Right ventricle myocardium inferior (tissue), 1 donor: ENCODE results near the gene MYOCD. TPM values are rescaled to one million over a fixed set of nuclear protein-coding genes. Genes with fewer than 3 reads are reported as not detected.

Source experiments
- ATAC-seq: fragments of 200-7000 bp; cut with Tn5 transposase; one replicate; pipeline ENCODE4 v1.9.1; 2020; ENCODE audit warnings: mild to moderate bottlenecking, moderate library complexity
- DNase-seq: peaks from one replicate; pipeline ENCODE4 v3.0.0; 2021; ENCODE audit errors: missing footprints
- intact Hi-C: fragments of 100-400 bp; cut with DNase I; formaldehyde crosslinking; loops from one replicate; pipeline ENCODE4 v1.11.0; 2022
- total RNA-seq: library from RNA; stranded (reverse); fragmentation: NEBNext Ultra II Directional; extraction: Animal tissue kit (Norgen Biotek cat#: 25700); gene quantifications from one replicate; pipeline ENCODE4 v1.2.1, GENCODE V29; 2021
- donor health status: DM: no; HTN: yes; CAD: no; lungs with severe emphysema.

Gene MYOCD
- total RNA-seq, 1 donor from 2014 or later, result 37.6 TPM

DNA sequence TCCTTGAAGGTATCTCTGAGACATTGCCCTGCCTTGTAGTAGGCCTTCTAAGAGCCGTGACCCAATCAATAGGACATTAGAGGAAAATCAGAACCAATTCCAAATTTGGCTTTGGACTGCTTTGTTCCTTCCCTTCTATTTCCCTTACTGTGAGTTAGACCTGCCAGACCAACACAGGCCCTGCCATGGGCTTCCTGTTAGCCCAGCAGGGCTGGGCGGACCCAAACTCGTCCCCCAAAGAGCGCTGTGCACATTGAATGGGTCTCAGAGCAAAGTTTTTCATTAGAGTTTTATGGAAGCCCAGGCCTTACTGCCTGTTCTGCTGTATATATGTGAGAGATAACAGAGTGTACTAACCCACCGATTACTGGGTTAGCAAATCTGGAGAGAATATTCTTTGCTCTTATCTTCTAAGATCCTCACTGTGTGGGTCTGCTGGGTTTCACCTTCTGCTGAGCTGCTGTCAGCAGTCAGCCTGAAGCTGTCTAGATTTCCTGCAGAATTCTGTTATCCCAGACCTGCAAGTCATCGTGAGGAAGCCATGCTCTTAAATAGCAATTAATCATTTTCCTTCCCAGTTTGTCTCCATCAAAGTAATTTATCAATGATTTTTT is 129.3 kb downstream of the MYOCD start:
- no peak for ATAC-seq
- DNase-seq, result no peak
- intact Hi-C loops, result no loop called here

DNA sequence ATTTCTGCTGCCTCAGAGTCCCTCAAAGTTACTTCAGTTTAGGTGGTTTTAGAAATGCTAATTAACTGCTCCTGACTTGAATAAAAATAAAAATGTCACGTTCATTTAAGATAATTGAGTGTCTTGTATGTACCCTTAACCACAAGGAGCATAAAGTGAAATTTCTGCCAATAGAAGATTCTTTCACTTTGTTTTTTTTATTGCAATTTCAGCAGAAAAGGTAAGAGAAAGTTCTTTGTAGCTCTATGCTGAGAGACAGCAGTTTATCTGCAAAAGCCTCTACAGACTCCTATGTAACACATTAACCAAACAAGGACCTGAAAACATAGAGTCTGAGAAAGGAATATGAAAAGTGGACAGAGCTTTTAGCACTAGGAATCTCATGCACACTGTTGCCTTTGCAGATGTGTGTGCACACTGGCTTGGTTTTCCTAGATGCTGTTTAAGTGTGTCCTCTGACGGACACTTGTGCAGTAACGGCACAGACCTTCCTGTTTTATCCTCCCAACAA is 135.2 kb downstream of the MYOCD start:
- ATAC-seq (no peak), DNase-seq (no peak)
- intact Hi-C loops, result no loop called here

DNA sequence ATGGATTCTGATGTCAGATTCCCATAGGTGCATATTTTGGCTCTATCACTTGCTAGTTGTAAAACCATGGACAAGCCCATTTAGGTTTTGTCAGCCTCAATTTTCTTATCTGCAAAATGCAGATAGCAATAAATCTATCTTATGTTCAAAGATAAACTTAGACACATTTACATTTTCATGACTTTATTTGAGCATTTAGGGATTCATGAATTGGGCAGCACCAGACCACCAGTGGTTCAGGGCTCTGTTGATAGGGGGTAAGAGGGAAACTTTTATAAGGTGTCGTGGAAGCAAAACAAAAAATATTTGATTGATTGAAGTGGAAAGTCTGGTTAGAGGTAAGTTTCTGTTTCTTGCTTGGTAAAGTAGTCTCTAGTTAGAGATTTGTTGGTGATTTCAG is 140.9 kb downstream of the MYOCD start:
- no peak for DNase-seq
- intact Hi-C loops, result no loop called here
- no peak for ATAC-seq

GRCh38 chr17:12808723-12809122 is 143.0 kb downstream of the MYOCD start:
- DNase-seq (no peak), ATAC-seq (no peak)
- intact Hi-C loops, result no loop called here

GRCh38 chr17:12812877-12813276 is 147.2 kb downstream of the MYOCD start:
- no peak for ATAC-seq
- intact Hi-C loops, result no loop called here
- no peak for DNase-seq

DNA sequence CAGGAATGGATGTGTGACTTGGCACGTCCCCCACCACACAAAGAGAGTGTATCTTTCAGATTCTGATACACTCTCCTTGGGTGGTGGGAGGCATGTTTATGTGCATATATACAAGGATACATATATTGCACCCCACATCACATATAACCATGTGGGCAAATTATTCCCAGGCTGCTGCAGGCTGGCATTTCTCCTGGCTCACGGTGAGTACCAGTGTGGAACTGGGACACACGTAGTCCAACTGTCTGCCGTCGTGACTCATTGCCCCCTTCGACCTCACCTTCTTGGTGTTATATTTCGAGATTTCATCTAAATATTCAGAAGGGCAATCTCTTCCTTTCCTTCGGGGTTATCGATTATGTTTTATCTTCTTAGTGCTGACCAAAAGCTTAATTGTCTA is 148.0 kb downstream of the MYOCD start:
- ATAC-seq (no peak), DNase-seq (no peak)
- intact Hi-C loops, result no loop called here

- ATAC-seq (no peak), DNase-seq (no peak)
- intact Hi-C loops, result no loop called here
Measured at GRCh38 chr17:12814718-12815117, 149.0 kb downstream of the MYOCD start.

DNA sequence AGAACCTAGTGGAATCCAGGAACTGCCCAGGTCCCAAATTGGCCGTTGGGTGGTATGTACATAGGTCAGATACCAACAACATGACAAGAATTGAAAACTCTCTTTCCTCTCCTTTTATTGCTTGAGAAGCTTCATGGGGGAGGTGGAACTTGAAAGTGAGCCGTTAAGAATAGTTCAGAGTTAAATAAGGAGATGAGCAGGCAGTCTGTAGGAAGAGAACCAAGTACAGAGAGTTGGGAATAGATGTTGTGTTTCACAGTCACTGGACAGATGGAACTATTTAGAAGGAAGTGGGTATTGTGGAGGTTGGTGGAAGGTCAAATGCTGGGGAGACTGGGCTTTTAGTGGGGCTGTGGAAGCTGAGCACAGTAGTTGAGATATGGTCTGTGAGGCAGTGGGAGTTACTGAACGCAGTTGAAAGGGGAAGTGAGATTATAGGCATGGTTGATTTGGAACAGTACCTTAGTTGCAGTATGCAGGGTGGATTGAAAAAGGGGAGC is 150.0 kb downstream of the MYOCD start:
- no peak for ATAC-seq
- DNase-seq, result no peak
- intact Hi-C loops, result no loop called here

Other genes with a start within 250 kb of the MYOCD start
- gene ARHGAP44, start 123.6 kb downstream of the MYOCD start, total RNA-seq, result 8.6 TPM